ENCODE measurements around the gene SCN1A. TPM values are rescaled to one million over a fixed set of nuclear protein-coding genes. Genes with fewer than 3 reads are reported as not detected.

SCN1A gene
- polyA plus RNA-seq, 1 of the 3 experiments (the other 2 are of a cell fraction): not detected

- no peaks in the 10 kb centered on the region for H3K4me1 ChIP-seq (ENCODE audit: control insufficient read depth in 1 of 2, insufficient read depth in 2 of 2, low read depth in 1 of 2, low read length in 1 of 2)
- no peaks in the 10 kb centered on the region for H3K27me3 ChIP-seq (ENCODE audit: insufficient read depth)
- H2AFZ ChIP-seq (ENCODE audit: low read depth): no peak overlapping the region
- TF ChIP-seq SIN3A (IDR thresholded peaks at IDR 0.05; ENCODE audit: borderline replicate concordance, low read depth, low read length): no peak
- TF ChIP-seq RAD21 (IDR thresholded peaks at IDR 0.05; ENCODE audit: low read length): peak; percentile 45; the same call in 1 of the 2 replicates
- TF ChIP-seq, protein P1, sequence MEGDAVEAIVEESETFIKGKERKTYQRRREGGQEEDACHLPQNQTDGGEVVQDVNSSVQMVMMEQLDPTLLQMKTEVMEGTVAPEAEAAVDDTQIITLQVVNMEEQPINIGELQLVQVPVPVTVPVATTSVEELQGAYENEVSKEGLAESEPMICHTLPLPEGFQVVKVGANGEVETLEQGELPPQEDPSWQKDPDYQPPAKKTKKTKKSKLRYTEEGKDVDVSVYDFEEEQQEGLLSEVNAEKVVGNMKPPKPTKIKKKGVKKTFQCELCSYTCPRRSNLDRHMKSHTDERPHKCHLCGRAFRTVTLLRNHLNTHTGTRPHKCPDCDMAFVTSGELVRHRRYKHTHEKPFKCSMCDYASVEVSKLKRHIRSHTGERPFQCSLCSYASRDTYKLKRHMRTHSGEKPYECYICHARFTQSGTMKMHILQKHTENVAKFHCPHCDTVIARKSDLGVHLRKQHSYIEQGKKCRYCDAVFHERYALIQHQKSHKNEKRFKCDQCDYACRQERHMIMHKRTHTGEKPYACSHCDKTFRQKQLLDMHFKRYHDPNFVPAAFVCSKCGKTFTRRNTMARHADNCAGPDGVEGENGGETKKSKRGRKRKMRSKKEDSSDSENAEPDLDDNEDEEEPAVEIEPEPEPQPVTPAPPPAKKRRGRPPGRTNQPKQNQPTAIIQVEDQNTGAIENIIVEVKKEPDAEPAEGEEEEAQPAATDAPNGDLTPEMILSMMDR (IDR thresholded peaks at IDR 0.05): peak; percentile 30; the same call in 1 of the 2 replicates
- TF ChIP-seq GATA2 (CRISPR knock-in tag; IDR thresholded peaks at IDR 0.05): no peak
- H3K4me3 ChIP-seq (ENCODE audit: low read depth in 2 of 2, low read length in 1 of 2): no peak overlapping the region
- ChIA-PET CTCF (no interaction called here), POLR2A (no interaction called here)
- H3K27ac ChIP-seq (ENCODE audit: low read depth in 2 of 2, low read length in 1 of 2): no peak overlapping the region
- no peaks in the 10 kb centered on the region for H3K9me3 ChIP-seq
- H3K79me2 ChIP-seq (ENCODE audit: insufficient read depth): no peaks in the 10 kb centered on the region
- H4K20me1 ChIP-seq (ENCODE audit: insufficient read depth): no peaks in the 10 kb centered on the region
- H3F3A ChIP-seq (replicated peaks; ENCODE audit: insufficient read depth): no peaks in the 10 kb centered on the region
- H3K36me3 ChIP-seq (replicated peaks in 1 of 2; ENCODE audit: control insufficient read depth in 1 of 2, insufficient read depth in 2 of 2, low read length in 1 of 2): no peaks in the 10 kb centered on the region
- DNase-seq: no peak
- H3K4me2 ChIP-seq: no peak overlapping the region
- no peak overlapping the region for H3K9ac ChIP-seq
- 30% methylated on average over 2 of the region's 2 CpGs for WGBS (ENCODE audit: low lambda C conversion rate)
- no peaks in the 10 kb centered on the region for H3K9me2 ChIP-seq
Measured at GRCh38 chr2:165969227-165969626, 158.6 kb downstream of the SCN1A start.

GRCh38 chr2:165967746-165968145, 160.1 kb downstream of the SCN1A start:
- ChIA-PET CTCF (interaction anchor here (1.1 kb wide), 1 partner anchor 14 kb away, joined by 3 read pairs; the partner anchor contains the start of gene TTC21B), POLR2A (no interaction called here)
- no peak overlapping the region for H3K4me3 ChIP-seq (ENCODE audit: low read depth in 2 of 2, low read length in 1 of 2)
- no peak overlapping the region for H3K27ac ChIP-seq (ENCODE audit: low read depth in 2 of 2, low read length in 1 of 2)
- H3K9ac ChIP-seq: no peak overlapping the region
- no peaks in the 10 kb centered on the region for H3K9me3 ChIP-seq
- DNase-seq: no peak
- H2AFZ ChIP-seq (ENCODE audit: low read depth): no peak overlapping the region
- no peaks in the 10 kb centered on the region for H3K4me1 ChIP-seq (ENCODE audit: control insufficient read depth in 1 of 2, insufficient read depth in 2 of 2, low read depth in 1 of 2, low read length in 1 of 2)
- H3K4me2 ChIP-seq: no peak overlapping the region
- H3K79me2 ChIP-seq (ENCODE audit: insufficient read depth): no peaks in the 10 kb centered on the region
- no peaks in the 10 kb centered on the region for H3K36me3 ChIP-seq (replicated peaks in 1 of 2; ENCODE audit: control insufficient read depth in 1 of 2, insufficient read depth in 2 of 2, low read length in 1 of 2)
- H3K27me3 ChIP-seq (ENCODE audit: insufficient read depth): no peaks in the 10 kb centered on the region
- no peaks in the 10 kb centered on the region for H3F3A ChIP-seq (replicated peaks; ENCODE audit: insufficient read depth)
- no peaks in the 10 kb centered on the region for H4K20me1 ChIP-seq (ENCODE audit: insufficient read depth)
- no peaks in the 10 kb centered on the region for H3K9me2 ChIP-seq
- 7% methylated on average over 2 of the region's 3 CpGs for WGBS (ENCODE audit: low lambda C conversion rate)
- TF ChIP-seq RXRA (IDR thresholded peaks at IDR 0.05; ENCODE audit: borderline replicate concordance, low read depth) (no peak), EP300 (IDR thresholded peaks at IDR 0.05; ENCODE audit: borderline replicate concordance in 1 of 2, low read depth in 1 of 2, low read length in 1 of 2) (no peak), USF2 (IDR thresholded peaks at IDR 0.05; ENCODE audit: borderline replicate concordance, low read depth, low read length) (no peak), SIN3A (IDR thresholded peaks at IDR 0.05; ENCODE audit: borderline replicate concordance, low read depth, low read length) (no peak), USF1 (IDR thresholded peaks at IDR 0.05; ENCODE audit: borderline replicate concordance, low read depth) (no peak), MEF2A (IDR thresholded peaks at IDR 0.05; ENCODE audit: borderline replicate concordance, low read depth) (no peak), GABPA (IDR thresholded peaks at IDR 0.05; ENCODE audit: low read depth) (no peak), ELF1 (IDR thresholded peaks at IDR 0.05) (no peak), TAF1 (IDR thresholded peaks at IDR 0.05; ENCODE audit: borderline replicate concordance, low read depth, low read length) (no peak), TCF12 (IDR thresholded peaks at IDR 0.05) (no peak), FOXJ3 (CRISPR knock-in tag; IDR thresholded peaks at IDR 0.05) (no peak), NRF1 (IDR thresholded peaks at IDR 0.05; ENCODE audit: low read depth, low read length) (no peak), TEAD4 (IDR thresholded peaks at IDR 0.05; ENCODE audit: borderline replicate concordance, insufficient read depth) (no peak), GATA2 (CRISPR knock-in tag; IDR thresholded peaks at IDR 0.05) (no peak)
- TF ChIP-seq, protein P2, sequence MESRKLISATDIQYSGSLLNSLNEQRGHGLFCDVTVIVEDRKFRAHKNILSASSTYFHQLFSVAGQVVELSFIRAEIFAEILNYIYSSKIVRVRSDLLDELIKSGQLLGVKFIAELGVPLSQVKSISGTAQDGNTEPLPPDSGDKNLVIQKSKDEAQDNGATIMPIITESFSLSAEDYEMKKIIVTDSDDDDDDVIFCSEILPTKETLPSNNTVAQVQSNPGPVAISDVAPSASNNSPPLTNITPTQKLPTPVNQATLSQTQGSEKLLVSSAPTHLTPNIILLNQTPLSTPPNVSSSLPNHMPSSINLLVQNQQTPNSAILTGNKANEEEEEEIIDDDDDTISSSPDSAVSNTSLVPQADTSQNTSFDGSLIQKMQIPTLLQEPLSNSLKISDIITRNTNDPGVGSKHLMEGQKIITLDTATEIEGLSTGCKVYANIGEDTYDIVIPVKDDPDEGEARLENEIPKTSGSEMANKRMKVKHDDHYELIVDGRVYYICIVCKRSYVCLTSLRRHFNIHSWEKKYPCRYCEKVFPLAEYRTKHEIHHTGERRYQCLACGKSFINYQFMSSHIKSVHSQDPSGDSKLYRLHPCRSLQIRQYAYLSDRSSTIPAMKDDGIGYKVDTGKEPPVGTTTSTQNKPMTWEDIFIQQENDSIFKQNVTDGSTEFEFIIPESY (IDR thresholded peaks at IDR 0.05; ENCODE audit: borderline replicate concordance, low read depth): no peak
- TF ChIP-seq, protein P3, sequence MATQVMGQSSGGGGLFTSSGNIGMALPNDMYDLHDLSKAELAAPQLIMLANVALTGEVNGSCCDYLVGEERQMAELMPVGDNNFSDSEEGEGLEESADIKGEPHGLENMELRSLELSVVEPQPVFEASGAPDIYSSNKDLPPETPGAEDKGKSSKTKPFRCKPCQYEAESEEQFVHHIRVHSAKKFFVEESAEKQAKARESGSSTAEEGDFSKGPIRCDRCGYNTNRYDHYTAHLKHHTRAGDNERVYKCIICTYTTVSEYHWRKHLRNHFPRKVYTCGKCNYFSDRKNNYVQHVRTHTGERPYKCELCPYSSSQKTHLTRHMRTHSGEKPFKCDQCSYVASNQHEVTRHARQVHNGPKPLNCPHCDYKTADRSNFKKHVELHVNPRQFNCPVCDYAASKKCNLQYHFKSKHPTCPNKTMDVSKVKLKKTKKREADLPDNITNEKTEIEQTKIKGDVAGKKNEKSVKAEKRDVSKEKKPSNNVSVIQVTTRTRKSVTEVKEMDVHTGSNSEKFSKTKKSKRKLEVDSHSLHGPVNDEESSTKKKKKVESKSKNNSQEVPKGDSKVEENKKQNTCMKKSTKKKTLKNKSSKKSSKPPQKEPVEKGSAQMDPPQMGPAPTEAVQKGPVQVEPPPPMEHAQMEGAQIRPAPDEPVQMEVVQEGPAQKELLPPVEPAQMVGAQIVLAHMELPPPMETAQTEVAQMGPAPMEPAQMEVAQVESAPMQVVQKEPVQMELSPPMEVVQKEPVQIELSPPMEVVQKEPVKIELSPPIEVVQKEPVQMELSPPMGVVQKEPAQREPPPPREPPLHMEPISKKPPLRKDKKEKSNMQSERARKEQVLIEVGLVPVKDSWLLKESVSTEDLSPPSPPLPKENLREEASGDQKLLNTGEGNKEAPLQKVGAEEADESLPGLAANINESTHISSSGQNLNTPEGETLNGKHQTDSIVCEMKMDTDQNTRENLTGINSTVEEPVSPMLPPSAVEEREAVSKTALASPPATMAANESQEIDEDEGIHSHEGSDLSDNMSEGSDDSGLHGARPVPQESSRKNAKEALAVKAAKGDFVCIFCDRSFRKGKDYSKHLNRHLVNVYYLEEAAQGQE (IDR thresholded peaks at IDR 0.05; ENCODE audit: low read depth, low read length): no peak

Data from SK-N-SH (cell line).